ENCODE measurements around the gene RNF207.

The RNF207 gene

DNA sequence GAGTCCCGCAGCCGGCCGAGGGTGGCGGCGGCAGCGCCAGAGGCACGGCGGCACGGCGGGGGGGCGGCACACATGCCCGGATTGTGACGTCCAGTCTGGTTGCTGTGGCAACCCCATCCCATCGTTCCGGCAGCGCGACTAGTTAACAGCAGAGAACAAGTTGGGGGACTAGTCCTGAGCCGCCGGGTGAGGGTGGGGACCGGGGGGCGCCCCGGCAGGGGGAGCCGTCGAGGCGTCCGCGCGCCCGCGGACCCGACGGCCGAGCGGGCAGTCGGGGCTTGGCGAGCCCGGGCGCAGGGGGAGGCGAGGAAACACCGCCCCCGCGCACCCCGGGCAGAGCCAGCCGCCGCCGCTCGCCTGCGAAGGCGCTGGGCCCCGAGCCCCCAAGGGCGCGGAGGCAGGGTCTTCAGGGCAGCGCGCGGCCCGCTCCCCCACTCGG lies 25.6 kb upstream of the RNF207 start, which contains the start of gene CHD5:
Gene CHD5, minus strand, starts transcription at position 54 of the 439 bp plus-strand sequence. CDS start 298 bp downstream, outside the sequence.
- H3K4me2 ChIP-seq: no peak within 1 kb of the TSS
- no peak within 1 kb of the TSS for H3K4me3 ChIP-seq (IDR thresholded peaks at IDR 0.05; ENCODE audit: insufficient read depth, low read depth, low read length)

DNA sequence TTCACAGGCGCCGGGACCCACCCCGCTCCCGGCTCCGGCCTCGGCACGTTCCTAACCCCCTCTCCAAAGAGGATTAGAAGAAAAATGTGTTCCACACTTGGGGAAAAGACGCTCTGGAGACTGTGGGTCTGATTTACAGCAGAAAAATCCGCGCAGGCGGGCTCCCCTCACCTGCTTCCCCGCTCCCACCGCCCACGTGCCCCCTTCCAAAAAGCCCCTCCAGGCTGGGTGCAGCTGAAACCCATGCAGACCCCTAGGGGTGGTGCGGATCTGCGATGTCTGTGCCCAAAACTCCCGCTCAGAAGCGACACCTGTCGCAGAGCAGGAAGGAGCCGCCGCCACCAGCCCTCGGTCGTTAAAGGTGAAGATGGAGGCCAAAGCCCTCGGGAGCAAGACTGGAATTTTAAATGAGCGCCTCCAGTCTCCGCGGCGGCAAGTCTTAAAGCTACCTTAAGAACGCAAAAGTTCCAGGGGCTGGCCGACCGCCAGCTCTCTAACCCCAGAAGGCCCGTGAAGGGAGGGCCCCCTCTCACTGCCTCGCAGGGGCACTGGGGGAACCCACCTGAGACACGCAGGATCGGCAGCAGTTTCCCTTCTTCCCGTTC lies 25.1 kb upstream of the RNF207 start:
- H4K20me1 ChIP-seq (ENCODE audit: insufficient read depth): peaks cover 5% of the 10 kb centered on the region; the same call in 1 of the 2 replicates
- H3K79me2 ChIP-seq (ENCODE audit: insufficient read depth, low read depth): no peaks in the 10 kb centered on the region
- H3K27ac ChIP-seq: no peak overlapping the region
- no peak overlapping the region for H3K4me3 ChIP-seq (IDR thresholded peaks at IDR 0.05; ENCODE audit: insufficient read depth, low read depth, low read length)
- H2AFZ ChIP-seq (ENCODE audit: low read depth): no peak overlapping the region
- H3K4me1 ChIP-seq (ENCODE audit: low read depth, poor library complexity, severe bottlenecking): no peaks in the 10 kb centered on the region
- no peaks in the 10 kb centered on the region for H3K36me3 ChIP-seq (ENCODE audit: insufficient read depth)
- no peak for TF ChIP-seq CTCF (conservative IDR thresholded peaks at IDR 0.05; ENCODE audit: low read depth, low read length)
- no peak overlapping the region for H3K9ac ChIP-seq
- peaks cover 28% of the 10 kb centered on the region; the same call in 1 of the 2 replicates for H3K27me3 ChIP-seq (ENCODE audit: insufficient read depth, low read depth)
- H3K4me2 ChIP-seq: no peak overlapping the region

More for the DNA sequence above, 25.6 kb upstream of the RNF207 start, which contains the start of gene CHD5:
- H2AFZ ChIP-seq (ENCODE audit: low read depth): no peak within 1 kb of the TSS
- H3K27ac ChIP-seq: no peak within 1 kb of the TSS
- no peaks in the 10 kb centered on the region for H3K36me3 ChIP-seq (ENCODE audit: insufficient read depth)
- peaks cover 31% of the 10 kb centered on the region; the same call in 1 of the 2 replicates for H3K27me3 ChIP-seq (ENCODE audit: insufficient read depth, low read depth)
- H4K20me1 ChIP-seq (ENCODE audit: insufficient read depth): 0 out of 2 replicates have a peak, but pooled peaks cover under 1% of the 10 kb centered on the region
- no peaks in the 10 kb centered on the region for H3K79me2 ChIP-seq (ENCODE audit: insufficient read depth, low read depth)
- H3K9ac ChIP-seq: no peak within 1 kb of the TSS
- no peak for TF ChIP-seq CTCF (conservative IDR thresholded peaks at IDR 0.05; ENCODE audit: low read depth, low read length)
- no peaks in the 10 kb centered on the region for H3K4me1 ChIP-seq (ENCODE audit: low read depth, poor library complexity, severe bottlenecking)

GRCh38 chr1:6181347-6181770 lies 24.6 kb upstream of the RNF207 start:
- Histone ChIP-seq H3K4me3 (IDR thresholded peaks at IDR 0.05; ENCODE audit: insufficient read depth, low read depth, low read length) (no peak overlapping the region), H3K4me2 (no peak overlapping the region), H2AFZ (ENCODE audit: low read depth) (no peak overlapping the region), H3K36me3 (ENCODE audit: insufficient read depth) (no peaks in the 10 kb centered on the region), H3K4me1 (ENCODE audit: low read depth, poor library complexity, severe bottlenecking) (no peaks in the 10 kb centered on the region), H3K27ac (no peak overlapping the region), H3K27me3 (ENCODE audit: insufficient read depth, low read depth) (peaks cover 28% of the 10 kb centered on the region; the same call in 1 of the 2 replicates), H3K79me2 (ENCODE audit: insufficient read depth, low read depth) (no peaks in the 10 kb centered on the region), H3K9ac (no peak overlapping the region), H4K20me1 (ENCODE audit: insufficient read depth) (peaks cover 7% of the 10 kb centered on the region; the same call in 1 of the 2 replicates)
- no peak for TF ChIP-seq CTCF (conservative IDR thresholded peaks at IDR 0.05; ENCODE audit: low read depth, low read length)

- Histone ChIP-seq H3K9ac (no peak overlapping the region), H3K36me3 (ENCODE audit: insufficient read depth) (peaks cover 10% of the 10 kb centered on the region), H3K4me1 (ENCODE audit: low read depth, poor library complexity, severe bottlenecking) (no peaks in the 10 kb centered on the region), H3K27ac (no peak overlapping the region), H3K79me2 (ENCODE audit: insufficient read depth, low read depth) (peaks cover 20% of the 10 kb centered on the region; the same call in 1 of the 2 replicates), H3K4me3 (IDR thresholded peaks at IDR 0.05; ENCODE audit: insufficient read depth, low read depth, low read length) (no peak overlapping the region), H3K4me2 (no peak overlapping the region), H3K27me3 (ENCODE audit: insufficient read depth, low read depth) (peaks cover 14% of the 10 kb centered on the region; the same call in 1 of the 2 replicates), H4K20me1 (ENCODE audit: insufficient read depth) (peaks cover 26% of the 10 kb centered on the region), H2AFZ (ENCODE audit: low read depth) (no peak overlapping the region)
- no peak for TF ChIP-seq CTCF (conservative IDR thresholded peaks at IDR 0.05; ENCODE audit: low read depth, low read length)
These were observed 22.4 kb upstream of the RNF207 start for GRCh38 chr1:6183520-6183989.
